Natural killer cell (primary cell): ENCODE results near the gene FOXR2. TPM values are rescaled to one million over a fixed set of nuclear protein-coding genes. Genes with fewer than 3 reads are reported as not detected.

Experiments
- ATAC-seq, 3 donors: fragments of 150-1000 bp in 2 of 3; fragments of 200-7000 bp in 1 of 3; cut with Tn5 transposase; 1 replicate in 1 of 3; 2 replicates in 2 of 3; pipeline ENCODE4 v1.10.0; 2021; ENCODE audit warnings: mild to moderate bottlenecking in 2 of 3, moderate library complexity in 2 of 3
- DNase-seq, 2 donors: peaks; one replicate each; pipeline versions ENCODE4 v3.0.0 to v3.0.0-alpha.2; 2013 to 2021; ENCODE audit warnings: mixed read lengths in 1 of 2
- H3K27ac ChIP-seq: one replicate; pipeline ENCODE4 v1.5.1; 2013; ENCODE audit warnings: mild to moderate bottlenecking, low read length
- H3K27me3 ChIP-seq: one replicate; pipeline ENCODE4 v1.6.1; 2013; ENCODE audit warnings: low read length; ENCODE audit not compliant: control insufficient read depth, insufficient read depth
- H3K36me3 ChIP-seq: one replicate; pipeline ENCODE4 v1.6.1; 2013; ENCODE audit warnings: low read length; ENCODE audit not compliant: control insufficient read depth, insufficient read depth
- H3K4me1 ChIP-seq: one replicate; pipeline ENCODE4 v1.6.1; 2013; ENCODE audit warnings: low read length; ENCODE audit not compliant: control insufficient read depth, insufficient read depth
- H3K4me3 ChIP-seq: one replicate; pipeline ENCODE4 v1.5.1; 2013; ENCODE audit warnings: low read length
- H3K9me3 ChIP-seq: one replicate; pipeline ENCODE4 v1.6.1; 2013; ENCODE audit warnings: low read length; ENCODE audit not compliant: control insufficient read depth, insufficient read depth
- H3K27ac Mint-ChIP-seq, 2 donors: one replicate each; pipeline ENCODE4 v1.8.0; 2022; ENCODE audit warnings: mild to moderate bottlenecking in 2 of 2, mixed read lengths in 2 of 2, moderate library complexity in 1 of 2
- H3K27me3 Mint-ChIP-seq, 2 donors: one replicate each; pipeline ENCODE4 v1.8.0; 2022; ENCODE audit warnings: low read depth in 2 of 2, mixed read lengths in 2 of 2
- H3K36me3 Mint-ChIP-seq: one replicate; pipeline ENCODE4 v1.8.0; 2022; ENCODE audit warnings: mixed read lengths
- H3K4me1 Mint-ChIP-seq, 2 donors: one replicate each; pipeline ENCODE4 v1.8.0; 2022; ENCODE audit warnings: mixed read lengths in 2 of 2
- H3K4me3 Mint-ChIP-seq: one replicate; pipeline ENCODE4 v1.8.0; 2022; ENCODE audit warnings: mild to moderate bottlenecking, moderate library complexity, mixed read lengths
- H3K9me3 Mint-ChIP-seq, 2 donors: one replicate each; pipeline ENCODE4 v1.8.0; 2022; ENCODE audit warnings: mixed read lengths in 2 of 2
- WGBS: methylation state at CpG from one replicate; pipeline ENCODE4 v1.1.7; 2013; ENCODE audit warnings: missing lambda C conversion rate; ENCODE audit not compliant: insufficient coverage; 5-methylcytosine and 5-hydroxymethylcytosine counted together
- intact Hi-C: fragments of 100-400 bp; cut with micrococcal nuclease; formaldehyde crosslinking; loops from one replicate; pipeline ENCODE4 v1.14.2; 2022
- total RNA-seq, 4 donors: library from RNA; stranded (reverse); fragments of 120-200 nt in 1 of 4; gene quantifications; one replicate each; pipeline versions ENCODE4 v1.2.3 to v1.2.4, GENCODE V29; 2013 to 2022
- TF ChIP-seq, protein P1 (sequence below): fragments of 200-600 bp; IDR thresholded peaks from one replicate; pipeline ENCODE4 v1.8.0; 2022; ENCODE audit warnings: antibody characterized with exemption

FOXR2 gene
- total RNA-seq, result not detected
- not detected for total RNA-seq (2013)

DNA sequence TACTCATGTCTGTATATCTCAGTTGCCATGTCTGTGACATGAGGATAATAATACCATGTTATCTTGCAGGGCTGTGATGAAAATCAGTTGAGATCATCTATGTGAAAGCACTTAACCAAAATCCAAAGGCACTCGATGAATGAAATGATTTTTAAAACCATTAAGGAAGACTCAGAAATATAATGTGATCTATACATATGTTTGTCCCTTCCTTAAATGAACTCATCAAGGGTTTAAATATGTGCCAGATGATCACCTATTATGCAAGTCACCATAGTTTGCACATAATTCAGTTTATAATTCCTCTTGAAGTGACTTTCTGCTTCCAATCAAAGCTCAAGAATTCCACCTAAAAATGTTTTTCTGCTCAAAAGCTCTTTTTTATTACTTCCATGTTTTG lies at the start of gene FOXR2:
Gene FOXR2 (plus strand): TSS at position 301 of the 400 bp plus-strand sequence. CDS start 312 bp downstream, outside the sequence.
- H3K9me3 Mint-ChIP-seq, result no peaks in the 10 kb centered on the region
- intact Hi-C loops, result no loop called here
- no peak within 1 kb of the TSS for H3K4me3 Mint-ChIP-seq
- WGBS, result no CpG with 5 or more reads among the region's 1 CpG
- Histone ChIP-seq H3K27ac (no peak within 1 kb of the TSS), H3K4me1 (no peaks in the 10 kb centered on the region), H3K9me3 (no peaks in the 10 kb centered on the region), H3K27me3 (no peaks in the 10 kb centered on the region), H3K4me3 (no peak within 1 kb of the TSS), H3K36me3 (no peaks in the 10 kb centered on the region)
- H3K27me3 Mint-ChIP-seq, result peaks cover 7 to 14% of the 10 kb centered on the region in 2 donors
- no peaks in the 10 kb centered on the region for H3K36me3 Mint-ChIP-seq
- H3K27ac Mint-ChIP-seq, result no peak within 1 kb of the TSS
- ATAC-seq (no peak), DNase-seq (no peak)
- TF ChIP-seq, protein P1, sequence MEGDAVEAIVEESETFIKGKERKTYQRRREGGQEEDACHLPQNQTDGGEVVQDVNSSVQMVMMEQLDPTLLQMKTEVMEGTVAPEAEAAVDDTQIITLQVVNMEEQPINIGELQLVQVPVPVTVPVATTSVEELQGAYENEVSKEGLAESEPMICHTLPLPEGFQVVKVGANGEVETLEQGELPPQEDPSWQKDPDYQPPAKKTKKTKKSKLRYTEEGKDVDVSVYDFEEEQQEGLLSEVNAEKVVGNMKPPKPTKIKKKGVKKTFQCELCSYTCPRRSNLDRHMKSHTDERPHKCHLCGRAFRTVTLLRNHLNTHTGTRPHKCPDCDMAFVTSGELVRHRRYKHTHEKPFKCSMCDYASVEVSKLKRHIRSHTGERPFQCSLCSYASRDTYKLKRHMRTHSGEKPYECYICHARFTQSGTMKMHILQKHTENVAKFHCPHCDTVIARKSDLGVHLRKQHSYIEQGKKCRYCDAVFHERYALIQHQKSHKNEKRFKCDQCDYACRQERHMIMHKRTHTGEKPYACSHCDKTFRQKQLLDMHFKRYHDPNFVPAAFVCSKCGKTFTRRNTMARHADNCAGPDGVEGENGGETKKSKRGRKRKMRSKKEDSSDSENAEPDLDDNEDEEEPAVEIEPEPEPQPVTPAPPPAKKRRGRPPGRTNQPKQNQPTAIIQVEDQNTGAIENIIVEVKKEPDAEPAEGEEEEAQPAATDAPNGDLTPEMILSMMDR, result no peak
- no peaks in the 10 kb centered on the region for H3K4me1 Mint-ChIP-seq

DNA sequence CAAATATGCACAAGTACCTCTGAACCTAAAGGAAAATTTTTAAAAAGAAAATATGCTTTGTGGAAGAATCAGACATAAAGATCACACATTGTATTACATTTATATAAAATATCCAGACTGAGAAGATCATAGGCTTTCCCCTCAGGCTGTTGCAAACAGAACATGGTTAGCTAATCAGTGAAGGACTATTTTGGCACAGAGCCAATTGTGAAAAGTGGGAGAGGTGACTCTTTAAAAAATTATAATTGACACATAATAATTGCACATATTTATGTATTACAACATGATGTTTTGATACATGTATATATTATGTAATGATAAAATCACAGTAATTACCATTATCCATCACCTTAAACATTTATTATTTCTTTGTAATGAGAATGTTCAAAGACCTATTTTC lies 44.1 kb upstream of the FOXR2 start:
- TF ChIP-seq, protein P1, result no peak
- H3K36me3 ChIP-seq, result no peaks in the 10 kb centered on the region
- no peak overlapping the region for H3K27ac ChIP-seq
- no peak for ATAC-seq
- Mint-ChIP-seq H3K4me1 (no peaks in the 10 kb centered on the region), H3K27me3 (peaks cover 9 to 29% of the 10 kb centered on the region in 2 donors), H3K36me3 (no peaks in the 10 kb centered on the region), H3K9me3 (peaks cover 0 to 4% of the 10 kb centered on the region in 2 donors), H3K27ac (no peak overlapping the region), H3K4me3 (no peak overlapping the region)
- no peak overlapping the region for H3K4me3 ChIP-seq
- no peaks in the 10 kb centered on the region for H3K27me3 ChIP-seq
- DNase-seq, result no peak
- no peaks in the 10 kb centered on the region for H3K4me1 ChIP-seq
- intact Hi-C loops, result no loop called here
- H3K9me3 ChIP-seq, result no peaks in the 10 kb centered on the region

- Mint-ChIP-seq H3K4me1 (no peaks in the 10 kb centered on the region), H3K4me3 (no peak overlapping the region)
These were observed 40.8 kb upstream of the FOXR2 start for GRCh38 chrX:55582447-55582846.

DNA sequence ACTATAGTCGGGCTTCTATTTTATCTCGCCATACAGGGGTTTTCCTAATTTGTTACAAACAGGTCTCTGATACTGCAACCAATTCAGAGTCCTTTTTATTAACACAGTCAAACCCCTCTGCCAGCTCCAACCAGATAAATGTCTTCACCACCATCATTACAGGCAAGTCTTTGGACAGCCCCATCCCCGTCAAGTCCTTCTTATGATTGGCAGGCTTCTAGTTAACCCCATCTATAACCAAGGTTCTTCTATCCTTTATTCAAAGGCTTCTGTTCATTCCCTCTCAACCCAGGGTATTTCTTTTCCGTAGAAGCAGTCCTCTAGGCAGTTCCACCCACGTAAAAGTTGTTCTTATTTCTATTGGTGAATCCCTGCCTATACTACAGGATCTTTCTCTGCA lies 29.9 kb upstream of the FOXR2 start:
- no peaks in the 10 kb centered on the region for H3K9me3 ChIP-seq
- ATAC-seq (no peak), DNase-seq (no peak)
- Mint-ChIP-seq H3K9me3 (no peaks in the 10 kb centered on the region), H3K27me3 (no peaks in the 10 kb centered on the region), H3K27ac (no peak overlapping the region), H3K4me3 (no peak overlapping the region), H3K36me3 (no peaks in the 10 kb centered on the region), H3K4me1 (no peaks in the 10 kb centered on the region)
- TF ChIP-seq, protein P1, result no peak
- no peak overlapping the region for H3K4me3 ChIP-seq
- no peaks in the 10 kb centered on the region for H3K4me1 ChIP-seq
- 87% methylated on average over 5 of the region's 5 CpGs for WGBS
- H3K27ac ChIP-seq, result no peak overlapping the region
- no peaks in the 10 kb centered on the region for H3K36me3 ChIP-seq
- H3K27me3 ChIP-seq, result no peaks in the 10 kb centered on the region
- intact Hi-C loops, result no loop called here

More at GRCh38 chrX:55582447-55582846, 40.8 kb upstream of the FOXR2 start:
- no peak overlapping the region for H3K27ac Mint-ChIP-seq
- Histone ChIP-seq H3K4me1 (no peaks in the 10 kb centered on the region), H3K4me3 (no peak overlapping the region), H3K9me3 (no peaks in the 10 kb centered on the region), H3K27me3 (no peaks in the 10 kb centered on the region), H3K27ac (no peak overlapping the region), H3K36me3 (no peaks in the 10 kb centered on the region)
- ATAC-seq (no peak), DNase-seq (no peak)
- H3K9me3 Mint-ChIP-seq, result peaks cover 0 to 4% of the 10 kb centered on the region in 2 donors
- TF ChIP-seq, protein P1, result no peak
- WGBS, result no CpG with 5 or more reads among the region's 1 CpG
- peaks cover 5 to 25% of the 10 kb centered on the region in 2 donors for H3K27me3 Mint-ChIP-seq
- H3K36me3 Mint-ChIP-seq, result no peaks in the 10 kb centered on the region
- intact Hi-C loops, result no loop called here
